ENCODE measurements around the gene ZNF84. TPM values are rescaled to one million over a fixed set of nuclear protein-coding genes. Genes with fewer than 3 reads are reported as not detected.

ZNF84 gene
- 24.6 TPM for total RNA-seq

GRCh38 chr12:133037207-133038005 lies at the start of gene ZNF84:
ZNF84 (plus strand) TSS chr12:133037509; CDS start chr12:133041468, 3,959 bp downstream.
- Histone ChIP-seq H3K27me3 (no peaks in the 10 kb centered on the region), H3K4me3 (peak within 1 kb of the TSS; percentile 63 to 79), H3K4me1 (peaks cover 6% of the 10 kb centered on the region), H3K36me3 (peaks cover 3 to 26% of the 10 kb centered on the region in 2 donors), H3K27ac (peak within 1 kb of the TSS; percentile 86), H3K9me3 (peaks cover 26% of the 10 kb centered on the region)
- peak; percentile 68 to 96 for TF ChIP-seq POLR2AphosphoS5 (IDR thresholded peaks at IDR 0.05; ENCODE audit: insufficient read depth in 1 of 2, low read depth in 1 of 2)
- TF ChIP-seq POLR2A (IDR thresholded peaks at IDR 0.05), result peak in 1 of 2 donors; percentile 32
- TF ChIP-seq, protein P1, sequence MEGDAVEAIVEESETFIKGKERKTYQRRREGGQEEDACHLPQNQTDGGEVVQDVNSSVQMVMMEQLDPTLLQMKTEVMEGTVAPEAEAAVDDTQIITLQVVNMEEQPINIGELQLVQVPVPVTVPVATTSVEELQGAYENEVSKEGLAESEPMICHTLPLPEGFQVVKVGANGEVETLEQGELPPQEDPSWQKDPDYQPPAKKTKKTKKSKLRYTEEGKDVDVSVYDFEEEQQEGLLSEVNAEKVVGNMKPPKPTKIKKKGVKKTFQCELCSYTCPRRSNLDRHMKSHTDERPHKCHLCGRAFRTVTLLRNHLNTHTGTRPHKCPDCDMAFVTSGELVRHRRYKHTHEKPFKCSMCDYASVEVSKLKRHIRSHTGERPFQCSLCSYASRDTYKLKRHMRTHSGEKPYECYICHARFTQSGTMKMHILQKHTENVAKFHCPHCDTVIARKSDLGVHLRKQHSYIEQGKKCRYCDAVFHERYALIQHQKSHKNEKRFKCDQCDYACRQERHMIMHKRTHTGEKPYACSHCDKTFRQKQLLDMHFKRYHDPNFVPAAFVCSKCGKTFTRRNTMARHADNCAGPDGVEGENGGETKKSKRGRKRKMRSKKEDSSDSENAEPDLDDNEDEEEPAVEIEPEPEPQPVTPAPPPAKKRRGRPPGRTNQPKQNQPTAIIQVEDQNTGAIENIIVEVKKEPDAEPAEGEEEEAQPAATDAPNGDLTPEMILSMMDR (IDR thresholded peaks at IDR 0.05), result peak in 1 of 3 experiments; percentile 18
- intact Hi-C loops (cut with DNase I), result no loop called here
- peak; percentile 98 to 99 for DNase-seq (ENCODE audit: extremely low spot score in 2 of 2)

- H3K4me1 ChIP-seq, result no peaks in the 10 kb centered on the region
- no peak for DNase-seq (ENCODE audit: extremely low spot score in 2 of 2)
- H3K4me3 ChIP-seq, result no peak overlapping the region
- peaks cover 87% of the 10 kb centered on the region for H3K9me3 ChIP-seq
- peaks cover 0 to 61% of the 10 kb centered on the region in 2 donors for H3K36me3 ChIP-seq
- H3K27ac ChIP-seq, result no peak overlapping the region
- intact Hi-C loops (cut with DNase I), result no loop called here
- no peaks in the 10 kb centered on the region for H3K27me3 ChIP-seq
- TF ChIP-seq, protein P1 (IDR thresholded peaks at IDR 0.05), result no peak
- TF ChIP-seq POLR2A (IDR thresholded peaks at IDR 0.05) (no peak), POLR2AphosphoS5 (IDR thresholded peaks at IDR 0.05; ENCODE audit: insufficient read depth in 1 of 2, low read depth in 1 of 2) (no peak)
Observed at GRCh38 chr12:132998741-132999140, 38.6 kb upstream of the ZNF84 start.

DNA sequence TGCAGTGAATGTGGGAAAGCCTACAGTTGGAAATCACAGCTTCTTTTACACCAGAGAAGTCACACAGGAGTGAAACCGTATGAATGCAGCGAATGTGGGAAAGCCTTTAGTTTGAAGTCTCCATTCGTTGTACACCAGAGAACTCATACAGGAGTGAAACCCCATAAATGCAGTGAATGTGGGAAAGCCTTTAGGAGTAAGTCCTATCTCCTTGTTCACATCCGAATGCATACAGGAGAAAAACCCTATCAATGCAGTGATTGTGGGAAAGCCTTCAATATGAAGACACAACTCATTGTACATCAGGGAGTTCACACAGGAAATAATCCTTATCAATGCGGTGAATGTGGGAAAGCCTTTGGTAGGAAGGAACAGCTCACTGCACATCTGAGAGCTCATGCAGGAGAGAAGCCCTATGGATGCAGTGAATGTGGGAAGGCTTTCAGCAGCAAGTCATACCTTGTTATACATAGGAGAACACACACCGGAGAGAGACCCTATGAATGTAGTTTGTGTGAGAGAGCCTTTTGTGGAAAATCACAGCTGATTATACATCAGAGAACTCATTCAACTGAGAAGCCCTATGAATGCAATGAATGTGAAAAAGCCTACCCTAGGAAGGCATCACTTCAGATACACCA lies 26.5 kb upstream of the ZNF84 start:
- Histone ChIP-seq H3K4me1 (no peaks in the 10 kb centered on the region), H3K9me3 (peaks cover 87% of the 10 kb centered on the region), H3K27ac (no peak overlapping the region), H3K36me3 (peaks cover 16 to 99% of the 10 kb centered on the region in 2 donors), H3K4me3 (no peak overlapping the region), H3K27me3 (no peaks in the 10 kb centered on the region)
- intact Hi-C loops (cut with DNase I), result no loop called here
- TF ChIP-seq, protein P1 (IDR thresholded peaks at IDR 0.05), result no peak
- TF ChIP-seq POLR2AphosphoS5 (IDR thresholded peaks at IDR 0.05; ENCODE audit: insufficient read depth in 1 of 2, low read depth in 1 of 2) (no peak), POLR2A (IDR thresholded peaks at IDR 0.05) (no peak)
- no peak for DNase-seq (ENCODE audit: extremely low spot score in 2 of 2)

- Histone ChIP-seq H3K27ac (no peak overlapping the region), H3K4me3 (no peak overlapping the region), H3K36me3 (no peaks in the 10 kb centered on the region), H3K9me3 (peaks cover 18% of the 10 kb centered on the region), H3K4me1 (no peaks in the 10 kb centered on the region), H3K27me3 (no peaks in the 10 kb centered on the region)
- intact Hi-C loops (cut with DNase I), result no loop called here
- TF ChIP-seq, protein P1 (IDR thresholded peaks at IDR 0.05), result no peak
- TF ChIP-seq POLR2AphosphoS5 (IDR thresholded peaks at IDR 0.05; ENCODE audit: insufficient read depth in 1 of 2, low read depth in 1 of 2) (no peak), POLR2A (IDR thresholded peaks at IDR 0.05) (no peak)
- DNase-seq (ENCODE audit: extremely low spot score in 2 of 2), result no peak
Observed at GRCh38 chr12:133023566-133023965, 13.7 kb upstream of the ZNF84 start.
